ENCODE results near the gene ABCA10. TPM values are rescaled to one million over a fixed set of nuclear protein-coding genes. Genes with fewer than 3 reads are reported as not detected.
A peak's percentile ranks its signal among the peaks of the same experiment; 100 is the strongest.

ABCA10 gene
- total RNA-seq, 4 donors from 2014 or later = 2.5 to 4.2 (median 3.4) TPM

DNA sequence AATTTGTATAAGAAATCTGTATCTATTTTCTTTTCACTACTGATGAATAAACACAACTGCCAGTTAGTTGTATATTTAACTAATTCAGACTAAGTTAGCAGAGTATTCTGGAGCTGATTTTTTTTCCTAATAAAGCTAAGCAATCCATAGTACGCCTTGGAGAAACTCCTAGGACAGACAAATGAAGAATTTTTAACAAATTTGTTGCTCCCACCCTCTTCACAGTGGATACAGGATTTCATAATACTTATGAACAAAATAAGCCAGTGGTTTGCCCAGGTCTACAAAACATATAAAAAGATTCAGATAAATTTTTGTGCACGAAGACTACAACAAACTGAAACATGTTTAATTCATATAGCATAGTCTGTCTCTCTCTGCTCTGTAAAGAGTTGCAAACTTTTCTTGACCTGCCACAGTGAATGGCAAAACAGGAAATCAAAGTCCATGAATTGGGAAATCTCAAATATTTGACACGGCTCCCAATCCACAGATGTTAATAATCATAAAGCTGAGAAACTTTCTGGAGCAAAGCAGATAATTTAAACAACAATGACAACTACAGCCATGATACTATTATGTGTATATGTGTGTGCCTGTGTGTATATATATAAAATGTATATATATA lies 86.3 kb downstream of the ABCA10 start:
- 36% methylated on average over 3 of the region's 3 CpGs for WGBS
- Histone ChIP-seq H3K4me1 (peaks cover 0 to 12% (median 0%) of the 10 kb centered on the region in 4 donors), H3K4me3 (peak overlapping the region; percentile 33 to 56 (median 42)), H3K27ac (replicated peaks in 1 of 4) (peak overlapping the region; percentile 25 to 68 (median 46)), H3K27me3 (no peaks in the 10 kb centered on the region), H3K9me3 (peaks cover 0 to 3% (median 0%) of the 10 kb centered on the region in 4 donors), H3K36me3 (peaks cover 0 to 8% (median 3%) of the 10 kb centered on the region in 4 donors)
- DNase-seq (ENCODE audit: extremely low spot score) = no peak
- no peak for TF ChIP-seq EP300 (IDR thresholded peaks at IDR 0.05)
- TF ChIP-seq POLR2AphosphoS5 (IDR thresholded peaks at IDR 0.05) = no peak
- TF ChIP-seq POLR2A (IDR thresholded peaks at IDR 0.05; ENCODE audit: low read depth) = no peak
- TF ChIP-seq, protein P1, sequence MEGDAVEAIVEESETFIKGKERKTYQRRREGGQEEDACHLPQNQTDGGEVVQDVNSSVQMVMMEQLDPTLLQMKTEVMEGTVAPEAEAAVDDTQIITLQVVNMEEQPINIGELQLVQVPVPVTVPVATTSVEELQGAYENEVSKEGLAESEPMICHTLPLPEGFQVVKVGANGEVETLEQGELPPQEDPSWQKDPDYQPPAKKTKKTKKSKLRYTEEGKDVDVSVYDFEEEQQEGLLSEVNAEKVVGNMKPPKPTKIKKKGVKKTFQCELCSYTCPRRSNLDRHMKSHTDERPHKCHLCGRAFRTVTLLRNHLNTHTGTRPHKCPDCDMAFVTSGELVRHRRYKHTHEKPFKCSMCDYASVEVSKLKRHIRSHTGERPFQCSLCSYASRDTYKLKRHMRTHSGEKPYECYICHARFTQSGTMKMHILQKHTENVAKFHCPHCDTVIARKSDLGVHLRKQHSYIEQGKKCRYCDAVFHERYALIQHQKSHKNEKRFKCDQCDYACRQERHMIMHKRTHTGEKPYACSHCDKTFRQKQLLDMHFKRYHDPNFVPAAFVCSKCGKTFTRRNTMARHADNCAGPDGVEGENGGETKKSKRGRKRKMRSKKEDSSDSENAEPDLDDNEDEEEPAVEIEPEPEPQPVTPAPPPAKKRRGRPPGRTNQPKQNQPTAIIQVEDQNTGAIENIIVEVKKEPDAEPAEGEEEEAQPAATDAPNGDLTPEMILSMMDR (IDR thresholded peaks at IDR 0.05) = no peak
- intact Hi-C loops (cut with DNase I) = no loop called here

DNA sequence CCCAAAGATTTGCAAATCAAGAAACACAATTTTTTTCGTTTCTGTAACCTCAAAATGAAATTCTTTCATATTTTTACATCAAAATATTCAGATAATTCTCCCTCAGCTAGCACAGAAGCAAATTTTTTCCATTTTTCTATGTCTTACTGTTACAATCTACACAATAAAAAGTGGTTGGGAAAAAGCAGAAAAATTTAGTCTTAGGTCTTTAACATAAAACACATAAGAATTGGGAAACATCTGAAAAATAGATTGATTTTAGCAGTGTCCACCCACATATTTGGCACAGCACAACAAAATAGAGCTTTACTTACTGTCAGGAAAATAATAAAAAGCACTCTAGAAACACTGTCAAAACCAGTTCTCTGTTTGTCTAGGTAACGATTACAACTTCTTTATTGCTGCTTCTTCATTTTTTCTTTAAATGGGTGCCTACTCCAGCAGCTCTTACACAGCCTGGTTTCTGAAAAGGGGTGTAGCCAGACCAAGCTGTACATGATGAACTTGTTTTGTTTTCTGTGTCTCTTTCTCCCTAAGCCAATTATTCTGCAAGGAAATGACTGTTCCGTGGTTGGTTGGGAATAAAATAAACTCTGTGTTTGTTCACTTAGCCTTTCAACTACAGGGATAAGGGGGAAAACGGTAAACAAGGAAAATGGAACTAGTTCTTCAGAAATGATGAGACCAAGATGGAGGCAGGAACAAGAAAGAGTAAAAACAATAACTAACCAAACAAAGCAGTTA lies 87.0 kb downstream of the ABCA10 start, which contains the start of gene ABCA6:
TSS of gene ABCA6 (minus strand) at position 465 of the 744 bp plus-strand sequence. CDS start 1,192 bp downstream, outside the sequence.
- peak within 1 kb of the TSS; percentile 25 to 68 (median 46) for H3K27ac ChIP-seq (replicated peaks in 1 of 4)
- peaks cover 0 to 3% (median 0%) of the 10 kb centered on the region in 4 donors for H3K9me3 ChIP-seq
- DNase-seq (ENCODE audit: extremely low spot score) = no peak
- H3K36me3 ChIP-seq = peaks cover 0 to 13% (median 4%) of the 10 kb centered on the region in 4 donors
- H3K27me3 ChIP-seq = no peaks in the 10 kb centered on the region
- peak in 1 of 2 donors; percentile 58 for TF ChIP-seq POLR2AphosphoS5 (IDR thresholded peaks at IDR 0.05)
- TF ChIP-seq, protein P1 (IDR thresholded peaks at IDR 0.05) = no peak
- intact Hi-C loops (cut with DNase I) = no loop called here
- H3K4me3 ChIP-seq = peak within 1 kb of the TSS; percentile 33 to 56 (median 42)
- 45% methylated on average over 4 of the region's 4 CpGs for WGBS
- H3K4me1 ChIP-seq = peaks cover 0 to 12% (median 0%) of the 10 kb centered on the region in 4 donors

DNA sequence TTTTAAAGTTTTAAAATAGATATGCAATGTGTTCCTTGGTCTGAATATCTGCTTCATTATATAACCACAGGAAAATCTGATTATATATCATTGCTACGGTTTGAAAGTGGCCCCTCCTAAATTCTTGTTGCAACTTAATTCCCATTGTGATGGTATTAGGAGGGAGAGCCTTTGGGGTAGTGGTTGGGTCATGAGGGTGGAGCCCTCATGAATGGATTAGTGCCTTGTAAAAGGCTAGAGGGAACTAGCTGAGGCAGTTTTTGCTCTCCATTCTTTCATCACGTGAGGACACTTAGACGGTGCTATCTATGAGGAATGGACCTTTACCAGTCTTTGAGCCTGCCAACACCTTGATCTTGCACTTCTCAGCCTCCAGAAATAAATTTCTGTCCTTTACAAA lies 94.5 kb downstream of the ABCA10 start:
- H3K27ac ChIP-seq (replicated peaks in 1 of 4) = no peak overlapping the region
- intact Hi-C loops (cut with DNase I) = no loop called here
- peaks cover 0 to 45% (median 11%) of the 10 kb centered on the region in 4 donors for H3K36me3 ChIP-seq
- H3K27me3 ChIP-seq = no peaks in the 10 kb centered on the region
- no peaks in the 10 kb centered on the region for H3K4me1 ChIP-seq
- DNase-seq (ENCODE audit: extremely low spot score) = no peak
- TF ChIP-seq POLR2A (IDR thresholded peaks at IDR 0.05; ENCODE audit: low read depth) = no peak
- no peak for TF ChIP-seq EP300 (IDR thresholded peaks at IDR 0.05)
- TF ChIP-seq, protein P1 (IDR thresholded peaks at IDR 0.05) = no peak
- TF ChIP-seq POLR2AphosphoS5 (IDR thresholded peaks at IDR 0.05) = no peak
- 70% methylated on average over 3 of the region's 3 CpGs for WGBS
- H3K9me3 ChIP-seq = peaks cover 0 to 3% (median 0%) of the 10 kb centered on the region in 4 donors
- no peak overlapping the region for H3K4me3 ChIP-seq

GRCh38 chr17:69130627-69131296 lies 97.9 kb downstream of the ABCA10 start:
- 74% methylated on average over 6 of the region's 6 CpGs for WGBS
- Histone ChIP-seq H3K9me3 (no peaks in the 10 kb centered on the region), H3K4me3 (no peak overlapping the region), H3K4me1 (no peaks in the 10 kb centered on the region), H3K27ac (replicated peaks in 1 of 4) (no peak overlapping the region), H3K36me3 (peaks cover 0 to 31% (median 7%) of the 10 kb centered on the region in 4 donors), H3K27me3 (no peaks in the 10 kb centered on the region)
- DNase-seq (ENCODE audit: extremely low spot score) = no peak
- intact Hi-C loops (cut with DNase I) = no loop called here
- TF ChIP-seq POLR2A (IDR thresholded peaks at IDR 0.05; ENCODE audit: low read depth) (no peak), POLR2AphosphoS5 (IDR thresholded peaks at IDR 0.05) (no peak), EP300 (IDR thresholded peaks at IDR 0.05) (no peak)
- TF ChIP-seq, protein P1 (IDR thresholded peaks at IDR 0.05) = no peak

Data from esophagus muscularis mucosa (tissue), 4 donors.